ENCODE data around the gene CLPX. TPM values are rescaled to one million over a fixed set of nuclear protein-coding genes. Genes with fewer than 3 reads are reported as not detected.

Gene CLPX
- total RNA-seq, 2 experiments from 2014 or later: 26.0 to 53.3 TPM

GRCh38 chr15:65115086-65115485 is 70.1 kb downstream of the CLPX start, which contains the start of gene UBAP1L:
Gene UBAP1L (minus strand): TSS chr15:65115200. CDS start chr15:65106215, 8,985 bp downstream.
- POLR2A ChIA-PET: interaction anchor here (0.6 to 1.2 kb wide), 4 partner anchors 20 to 947 kb away, joined by 3 to 6 read pairs (median 4); no protein-coding TSS in a partner anchor
- H3K9me2 ChIP-seq (ENCODE audit: insufficient read depth, low read length): no peaks in the 10 kb centered on the region
- no peak for DNase-seq (ENCODE audit: low spot score)
- no peaks in the 10 kb centered on the region for H3K9me3 ChIP-seq (ENCODE audit: low read length)
- H4K20me1 ChIP-seq (ENCODE audit: insufficient read depth, low read length): no peaks in the 10 kb centered on the region
- H3K79me2 ChIP-seq (ENCODE audit: insufficient read depth, low read depth, low read length): no peaks in the 10 kb centered on the region
- CTCF ChIA-PET (ENCODE audit: unreplicated experiment): no interaction called here
- H3K27ac ChIP-seq (ENCODE audit: low read depth, low read length, poor library complexity, severe bottlenecking): no peak within 1 kb of the TSS
- H3K4me1 ChIP-seq (ENCODE audit: insufficient read depth, low read length, poor library complexity, severe bottlenecking): no peaks in the 10 kb centered on the region
- intact Hi-C loops (cut with micrococcal nuclease; ENCODE audit: unreplicated experiment): no loop called here
- peaks cover 85% of the 10 kb centered on the region for H3K36me3 ChIP-seq (ENCODE audit: insufficient read depth, low read length)
- TF ChIP-seq EZH2phosphoT487 (IDR thresholded peaks at IDR 0.05; ENCODE audit: borderline replicate concordance, low read depth, low read length): no peak
- TF ChIP-seq CTCF (conservative IDR thresholded peaks at IDR 0.05; ENCODE audit: low read length): no peak
- BruUV-seq (replicated peaks): no TSS peak
- H2AFZ ChIP-seq (ENCODE audit: low read length): no peak within 1 kb of the TSS
- H3K4me3 ChIP-seq (ENCODE audit: low read depth, low read length, poor library complexity, severe bottlenecking): no peak within 1 kb of the TSS
- H3K4me2 ChIP-seq (ENCODE audit: low read length): no peak within 1 kb of the TSS

GRCh38 chr15:65110676-65111292 is 74.4 kb downstream of the CLPX start:
- Histone ChIP-seq H3K36me3 (ENCODE audit: insufficient read depth, low read length) (peaks cover 53% of the 10 kb centered on the region), H3K27ac (ENCODE audit: low read depth, low read length, poor library complexity, severe bottlenecking) (no peak overlapping the region), H3K9me2 (ENCODE audit: insufficient read depth, low read length) (no peaks in the 10 kb centered on the region), H2AFZ (ENCODE audit: low read length) (no peak overlapping the region), H3K9me3 (ENCODE audit: low read length) (no peaks in the 10 kb centered on the region), H4K20me1 (ENCODE audit: insufficient read depth, low read length) (no peaks in the 10 kb centered on the region), H3K4me1 (ENCODE audit: insufficient read depth, low read length, poor library complexity, severe bottlenecking) (no peaks in the 10 kb centered on the region), H3K4me2 (ENCODE audit: low read length) (no peak overlapping the region), H3K4me3 (ENCODE audit: low read depth, low read length, poor library complexity, severe bottlenecking) (no peak overlapping the region), H3K79me2 (ENCODE audit: insufficient read depth, low read depth, low read length) (no peaks in the 10 kb centered on the region)
- ChIA-PET CTCF (ENCODE audit: unreplicated experiment) (interaction anchor here (0.8 kb wide), 1 partner anchor 12 kb away, joined by 3 read pairs; no protein-coding TSS in a partner anchor), POLR2A (no interaction called here)
- BruUV-seq (replicated peaks): no TSS peak
- intact Hi-C loops (cut with micrococcal nuclease; ENCODE audit: unreplicated experiment): no loop called here
- DNase-seq (ENCODE audit: low spot score): no peak
- TF ChIP-seq CTCF (conservative IDR thresholded peaks at IDR 0.05; ENCODE audit: low read length) (no peak), EZH2phosphoT487 (IDR thresholded peaks at IDR 0.05; ENCODE audit: borderline replicate concordance, low read depth, low read length) (no peak)

- CTCF ChIA-PET (ENCODE audit: unreplicated experiment): interaction anchor here (0.6 kb wide), 1 partner anchor 166 kb away, joined by 3 read pairs; no protein-coding TSS in a partner anchor
- no peak overlapping the region for H3K4me2 ChIP-seq (ENCODE audit: low read length)
- POLR2A ChIA-PET: no interaction called here
- BruUV-seq (replicated peaks): no TSS peak
- H3K9me2 ChIP-seq (ENCODE audit: insufficient read depth, low read length): no peaks in the 10 kb centered on the region
- no peaks in the 10 kb centered on the region for H3K79me2 ChIP-seq (ENCODE audit: insufficient read depth, low read depth, low read length)
- peaks cover 33% of the 10 kb centered on the region for H3K36me3 ChIP-seq (ENCODE audit: insufficient read depth, low read length)
- H3K4me1 ChIP-seq (ENCODE audit: insufficient read depth, low read length, poor library complexity, severe bottlenecking): no peaks in the 10 kb centered on the region
- no peak for DNase-seq (ENCODE audit: low spot score)
- H2AFZ ChIP-seq (ENCODE audit: low read length): no peak overlapping the region
- no peak overlapping the region for H3K27ac ChIP-seq (ENCODE audit: low read depth, low read length, poor library complexity, severe bottlenecking)
- no peaks in the 10 kb centered on the region for H4K20me1 ChIP-seq (ENCODE audit: insufficient read depth, low read length)
- intact Hi-C loops (cut with micrococcal nuclease; ENCODE audit: unreplicated experiment): no loop called here
- H3K4me3 ChIP-seq (ENCODE audit: low read depth, low read length, poor library complexity, severe bottlenecking): no peak overlapping the region
- no peaks in the 10 kb centered on the region for H3K9me3 ChIP-seq (ENCODE audit: low read length)
- no peak for TF ChIP-seq CTCF (conservative IDR thresholded peaks at IDR 0.05; ENCODE audit: low read length)
These were observed 79.0 kb downstream of the CLPX start for GRCh38 chr15:65106011-65106590.

Measured in OCI-LY7 (cell line).